ENCODE results near the gene KRT79.
"Not testable (repeated sequence)": the region's sequence is repeated elsewhere in the genome, so short reads cannot be mapped to it uniquely, and the experiment has no call there.

The KRT79 gene

GRCh38 chr12:52833922-52834726, at the start of gene KRT79:
Gene KRT79 (minus strand): TSS chr12:52834311. CDS start chr12:52834260, 51 bp downstream.
- DNase-seq = no peak

GRCh38 chr12:52880499-52880898, 46.4 kb upstream of the KRT79 start:
- DNase-seq = not testable (repeated sequence)

- DNase-seq = peak; percentile 82 to 89
Measured at GRCh38 chr12:52879394-52880351, 45.6 kb upstream of the KRT79 start.

- DNase-seq = no peak
Measured at GRCh38 chr12:52878507-52879393, 44.6 kb upstream of the KRT79 start.

- no peak for DNase-seq
Measured at GRCh38 chr12:52877242-52877641, 43.1 kb upstream of the KRT79 start.

- DNase-seq = no peak
Measured at GRCh38 chr12:52876372-52876771, 42.3 kb upstream of the KRT79 start.

GRCh38 chr12:52874573-52875435, 40.7 kb upstream of the KRT79 start:
- DNase-seq = no peak

GRCh38 chr12:52873832-52874572, 39.9 kb upstream of the KRT79 start:
- DNase-seq = peak; percentile 71

GRCh38 chr12:52873513-52873831, 39.4 kb upstream of the KRT79 start:
- DNase-seq = peak in 1 of 2 experiments; percentile 26

GRCh38 chr12:52872644-52873389, 38.7 kb upstream of the KRT79 start:
- DNase-seq = peak; percentile 11 to 20

- no peak for DNase-seq
Measured at GRCh38 chr12:52871291-52872039, 37.4 kb upstream of the KRT79 start.

- peak; percentile 47 to 58 for DNase-seq
Measured at GRCh38 chr12:52870361-52871290, 36.5 kb upstream of the KRT79 start.

GRCh38 chr12:52867642-52868041, 33.5 kb upstream of the KRT79 start:
- DNase-seq = no peak

- DNase-seq = no peak
Measured at GRCh38 chr12:52867152-52867551, 33.0 kb upstream of the KRT79 start.

GRCh38 chr12:52865090-52865944, 31.2 kb upstream of the KRT79 start:
- peak; percentile 66 to 71 for DNase-seq

GRCh38 chr12:52862023-52862422, 27.9 kb upstream of the KRT79 start:
- DNase-seq = no peak

- no peak for DNase-seq
Measured at GRCh38 chr12:52861511-52861910, 27.4 kb upstream of the KRT79 start.

Measured in NCI-H2081 (cell line).